SHP77 treated with DMSO at 0.1 percent for 48 hours (cell line): ENCODE results near the gene SPANXD.
"Not testable (repeated sequence)": the region's sequence is repeated elsewhere in the genome, so short reads cannot be mapped to it uniquely, and the experiment has no call there.

Experiments
- DNase-seq: peaks from one replicate; lab custom pipeline; 2025; lab: John Stamatoyannopoulos, UW

Gene SPANXD, protein sequence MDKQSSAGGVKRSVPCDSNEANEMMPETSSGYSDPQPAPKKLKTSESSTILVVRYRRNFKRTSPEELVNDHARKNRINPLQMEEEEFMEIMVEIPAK

GRCh38 chrX:141698639-141699038, at the start of gene SPANXD:
Gene SPANXD (minus strand): TSS chrX:141698739. CDS start chrX:141698405, 334 bp downstream.
- DNase-seq = not testable (repeated sequence)

DNA sequence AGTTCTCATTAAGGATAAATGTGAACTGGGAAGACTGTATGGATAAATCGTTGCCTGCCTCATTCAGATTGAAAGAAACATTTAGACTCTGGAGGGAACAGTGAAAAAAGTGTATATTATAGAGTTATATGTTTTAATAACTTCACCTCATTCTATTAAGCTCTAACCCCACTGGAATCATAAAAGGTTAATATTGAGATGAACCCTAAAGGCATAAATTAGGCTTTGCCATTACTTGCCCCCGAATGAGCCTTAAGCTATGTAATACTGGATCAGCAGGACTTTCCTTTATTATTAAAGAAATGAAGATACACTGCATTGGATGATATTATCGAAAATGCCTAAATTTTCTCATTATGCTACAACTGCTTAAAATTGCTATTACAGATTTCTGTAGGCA, 44.1 kb upstream of the SPANXD start:
- no peak for DNase-seq

DNA sequence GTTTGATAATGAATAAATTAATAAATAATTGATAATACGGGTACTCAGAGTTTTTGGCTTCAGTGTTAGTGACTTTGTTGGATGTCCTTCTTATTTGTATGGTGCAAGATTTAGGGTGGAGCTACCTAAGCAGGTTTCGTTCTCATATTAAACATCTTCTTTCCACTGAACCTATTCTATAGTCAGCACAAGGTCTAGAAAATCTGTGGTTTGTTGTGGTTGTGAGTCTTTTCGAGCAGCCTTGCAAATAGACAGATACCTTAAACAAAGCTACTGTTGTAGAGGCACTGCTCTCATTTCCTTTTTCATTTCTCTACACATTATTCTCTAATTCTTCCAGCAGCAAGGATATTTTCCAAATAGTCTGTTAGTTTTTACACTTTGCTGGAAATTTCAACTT, 38.1 kb upstream of the SPANXD start:
- no peak for DNase-seq

- DNase-seq = no peak
Observed at GRCh38 chrX:141733371-141733770, 34.8 kb upstream of the SPANXD start.

- no peak for DNase-seq
Observed at GRCh38 chrX:141732031-141732430, 33.5 kb upstream of the SPANXD start.

DNA sequence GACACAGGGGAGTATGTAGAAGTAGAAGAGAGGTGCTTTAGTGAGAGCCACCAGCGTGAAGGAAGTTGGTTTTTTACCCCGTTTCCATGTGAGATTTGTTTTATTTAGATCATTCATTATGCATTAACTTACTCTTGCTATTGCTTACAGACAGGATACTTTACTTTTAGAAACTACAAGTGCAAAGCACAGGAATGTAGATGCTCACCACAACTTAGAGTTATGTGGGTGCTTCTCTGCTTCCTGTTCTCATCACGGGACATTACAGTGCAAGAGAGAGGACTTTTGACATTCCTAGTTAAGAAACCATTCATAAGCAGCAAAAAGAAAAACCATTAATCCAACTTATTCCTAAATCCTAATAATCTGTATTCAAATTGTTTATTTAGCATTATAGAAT, 25.6 kb upstream of the SPANXD start:
- no peak for DNase-seq

DNA sequence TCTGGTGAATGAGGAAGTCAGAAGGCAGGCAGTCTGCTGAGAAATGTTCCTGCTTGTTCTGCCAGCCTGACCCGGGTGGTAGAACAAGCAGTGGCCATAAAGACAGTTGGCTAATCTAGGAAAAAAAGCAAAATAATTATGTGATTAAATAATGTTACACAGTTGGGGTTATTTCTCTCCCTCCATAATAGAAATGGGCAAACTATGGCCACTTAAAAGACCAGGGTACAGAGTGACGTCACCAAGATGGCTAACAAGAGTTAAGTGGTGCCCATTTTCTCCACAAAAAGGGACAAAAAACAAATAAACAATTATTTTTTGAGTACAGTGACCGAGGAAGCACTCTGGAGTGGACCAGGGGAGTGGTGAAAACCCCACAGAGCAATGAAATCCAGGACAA, 16.1 kb upstream of the SPANXD start:
- no peak for DNase-seq

DNA sequence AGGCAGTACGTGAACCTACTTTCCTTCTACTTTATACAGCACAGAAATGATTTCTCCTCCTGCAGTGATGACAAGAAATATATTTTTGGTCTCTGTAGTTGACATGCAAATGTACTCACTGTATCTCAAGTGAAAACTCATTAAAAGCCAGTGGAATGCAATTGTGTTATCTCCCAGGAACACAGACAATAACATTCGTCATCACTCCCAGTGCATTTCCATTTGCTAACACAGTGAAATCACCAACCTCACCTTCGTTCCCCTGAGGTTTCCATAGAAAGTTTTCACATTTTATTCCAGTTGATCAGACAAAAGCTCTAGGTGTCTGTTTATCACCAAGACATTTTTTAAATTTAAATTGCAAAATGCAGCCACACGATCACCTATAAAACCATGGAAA, 2.5 kb upstream of the SPANXD start:
- no peak for DNase-seq

GRCh38 chrX:141673946-141674345, 24.6 kb downstream of the SPANXD start:
- DNase-seq = no peak

- DNase-seq = no peak
Observed at GRCh38 chrX:141669689-141670088, 28.9 kb downstream of the SPANXD start.

- no peak for DNase-seq
Observed at GRCh38 chrX:141668371-141668770, 30.2 kb downstream of the SPANXD start.

DNA sequence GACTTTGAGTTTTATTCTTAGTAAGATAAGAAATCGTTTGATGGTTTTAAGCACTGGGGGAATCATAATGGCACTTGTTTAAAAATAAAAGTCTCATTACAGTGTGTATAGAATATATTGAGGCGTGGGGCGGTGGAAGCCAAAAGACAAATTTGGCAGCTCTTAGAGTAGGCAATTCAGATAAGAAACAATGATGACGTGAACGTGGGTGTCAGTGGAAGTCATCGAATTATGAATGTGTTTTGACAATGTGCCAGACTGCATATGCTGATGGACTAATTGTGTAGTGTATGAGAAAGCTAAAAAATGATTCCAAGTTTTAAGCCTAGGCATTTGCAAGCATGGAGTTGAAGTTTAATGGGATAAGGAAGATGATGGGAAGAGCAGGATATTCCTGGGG, 35.8 kb downstream of the SPANXD start:
- no peak for DNase-seq

DNA sequence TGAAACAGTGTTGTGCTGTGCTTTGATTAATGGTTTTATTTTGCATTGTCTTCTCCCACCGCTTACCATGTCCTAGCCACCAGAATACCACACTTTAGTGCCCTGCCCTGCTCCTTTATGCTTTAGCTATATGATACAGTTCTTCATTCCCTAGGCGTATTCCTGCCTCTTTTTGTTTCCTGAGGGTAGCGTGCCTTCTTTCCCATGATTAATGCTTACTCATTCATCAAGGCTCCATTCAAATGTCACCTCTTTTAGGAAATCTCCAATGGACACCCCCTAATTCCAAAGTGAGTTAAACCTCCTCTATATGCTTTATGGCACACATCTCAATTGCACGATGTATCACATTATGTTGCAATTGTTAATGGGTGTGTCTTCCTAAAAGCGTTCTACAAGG, 46.3 kb downstream of the SPANXD start:
- no peak for DNase-seq
